PFSK-1 (cell line): ENCODE data around the gene DDN.

ENCODE experiments used
- FOXP2 ChIP-seq: optimal IDR thresholded peaks from 2 replicates; pipeline ENCODE3; 2011; ENCODE audit warnings: borderline replicate concordance, control low read depth, inconsistent platforms; ENCODE audit not compliant: insufficient read depth; ENCODE audit errors: extremely low read length, extremely low read depth
- POLR2AphosphoS5 ChIP-seq: IDR thresholded peaks from 2 replicates; pipeline ENCODE4 v1.6.1; 2012; ENCODE audit warnings: low read depth, mild to moderate bottlenecking, control low read depth, low read length, moderate library complexity
- REST ChIP-seq, 2 experiments: IDR thresholded peaks; 2 replicates each; pipeline versions ENCODE4 v1.6.1 to v1.8.0; 2011 to 2012; ENCODE audit warnings: low read depth in 2 of 2, low read length in 2 of 2, control low read depth in 1 of 2, inconsistent platforms in 1 of 2, mild to moderate bottlenecking in 1 of 2, moderate library complexity in 1 of 2; ENCODE audit not compliant: insufficient read depth in 1 of 2
- SIN3A ChIP-seq: IDR thresholded peaks from 2 replicates; pipeline ENCODE4 v1.6.1; 2012; ENCODE audit warnings: mild to moderate bottlenecking, low read length, moderate library complexity, borderline replicate concordance; ENCODE audit not compliant: insufficient read depth
- TAF1 ChIP-seq: IDR thresholded peaks from 2 replicates; pipeline ENCODE4 v1.6.1; 2012; ENCODE audit warnings: low read length, control low read depth, borderline replicate concordance; ENCODE audit not compliant: insufficient read depth

- TF ChIP-seq POLR2AphosphoS5, result no peak
- no peak for TF ChIP-seq SIN3A
- TF ChIP-seq TAF1, result no peak
- no peak for TF ChIP-seq REST (IDR thresholded peaks at IDR 0.05; ENCODE audit: insufficient read depth in 1 of 2, low read depth in 2 of 2, low read length in 2 of 2)
- TF ChIP-seq FOXP2, result no peak
Measured at GRCh38 chr12:48990552-48990951, 8.6 kb downstream of the DDN start.
